Measurements from ENCODE around the gene CPNE8.

GRCh38 chr12:38625306-38625705 is 280.1 kb downstream of the CPNE8 start:
- no peak for TF ChIP-seq CTCF (conservative IDR thresholded peaks at IDR 0.05)
- no peak for TF ChIP-seq EZH2 (IDR thresholded peaks at IDR 0.05; ENCODE audit: low read depth)
